ENCODE data around the gene LDAH.

Gene LDAH

GRCh38 chr2:20781656-20782265, 41.1 kb downstream of the LDAH start:
- peak; percentile 16 for DNase-seq (ENCODE audit: low spot score)

DNA sequence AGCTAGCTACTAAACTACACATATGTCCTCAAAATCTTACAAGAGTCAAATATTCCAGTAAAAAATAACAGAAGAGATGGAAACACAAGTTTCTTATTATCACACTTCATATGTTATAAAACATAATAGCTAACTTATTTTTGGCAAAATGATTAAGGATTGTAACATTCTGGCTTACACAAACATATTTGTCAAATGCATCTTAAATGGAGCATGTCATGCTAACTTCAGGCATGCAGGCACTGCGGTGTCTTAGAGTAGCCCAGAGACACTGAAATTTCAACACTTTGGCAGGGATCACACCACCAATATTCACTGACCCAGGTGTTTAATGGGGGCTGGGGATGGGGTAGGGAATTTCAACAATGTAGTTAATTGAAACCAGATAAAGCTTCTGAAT, 51.6 kb downstream of the LDAH start:
- no peak for DNase-seq (ENCODE audit: low spot score)

GRCh38 chr2:20766798-20767644, 55.9 kb downstream of the LDAH start:
- no peak for DNase-seq (ENCODE audit: low spot score)

DNA sequence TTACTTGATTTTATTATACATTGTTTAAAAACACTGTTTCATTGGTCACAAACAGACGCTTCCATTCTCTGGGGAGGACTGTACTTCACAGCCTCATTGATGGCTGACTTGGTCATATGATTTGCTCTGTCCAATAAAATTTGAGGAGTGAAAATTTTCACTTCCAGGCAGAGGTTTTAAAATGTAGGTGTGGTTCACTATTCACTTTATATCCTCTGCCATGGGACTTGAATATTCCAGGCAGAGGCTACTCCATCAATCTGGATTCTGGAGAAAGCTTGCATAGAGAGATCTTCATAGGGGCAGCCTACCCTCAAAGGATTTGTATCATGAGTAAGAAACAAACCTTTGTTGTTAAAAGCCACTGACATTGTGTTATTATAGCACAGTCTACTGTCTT, 56.7 kb downstream of the LDAH start:
- no peak for DNase-seq (ENCODE audit: low spot score)

DNA sequence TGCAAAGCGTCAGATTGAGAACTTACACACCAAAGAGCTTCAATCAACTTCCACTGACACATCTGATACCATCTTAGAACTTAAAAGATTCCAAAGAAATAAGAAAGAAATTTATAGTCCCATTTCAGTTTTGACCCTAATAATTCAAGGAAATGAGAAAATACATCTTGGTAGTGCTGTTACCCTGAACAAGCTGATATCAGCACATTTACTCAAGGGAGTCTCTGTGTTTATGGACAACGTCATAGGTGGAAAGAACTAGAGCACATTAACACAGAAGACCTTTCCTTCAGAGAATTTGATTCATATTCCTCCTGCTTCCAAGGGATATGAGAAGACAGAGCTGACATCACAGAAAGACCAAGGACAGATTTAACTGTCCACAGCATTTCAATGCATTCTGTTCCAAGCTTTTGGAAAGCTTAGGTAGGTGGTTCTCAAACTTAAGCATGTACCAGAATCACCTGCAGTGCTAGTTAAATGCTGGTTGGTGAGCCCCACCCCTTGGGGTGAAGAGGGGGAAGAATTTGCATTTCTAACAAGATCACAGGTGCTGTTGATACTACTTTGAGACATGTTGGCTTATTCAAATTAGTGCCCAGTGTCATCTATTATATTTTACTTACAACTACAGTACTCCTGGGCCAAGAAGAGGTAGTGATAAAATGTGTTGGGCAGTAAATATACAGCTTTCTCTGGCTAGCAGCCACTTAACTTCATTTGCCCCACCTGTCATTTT, 59.8 kb downstream of the LDAH start:
- DNase-seq (ENCODE audit: low spot score) = no peak

DNA sequence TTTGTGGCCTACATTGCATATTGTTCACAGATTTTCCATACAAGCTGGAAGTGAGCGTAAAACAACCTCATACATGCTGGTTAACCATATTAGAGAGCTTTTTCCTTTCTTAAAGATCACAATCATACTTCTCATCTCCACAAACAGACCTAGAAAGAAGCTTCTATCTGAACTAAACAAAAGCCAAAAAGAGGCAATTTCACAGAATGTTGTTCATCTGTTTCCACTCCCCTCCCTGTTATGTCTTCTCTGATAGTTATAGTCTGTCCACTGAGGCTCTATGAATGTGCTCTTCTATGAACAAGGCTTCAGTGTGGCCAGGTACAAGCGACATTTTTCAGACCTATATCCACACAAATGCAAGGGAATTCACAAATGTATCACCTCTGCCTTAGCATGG, 63.4 kb downstream of the LDAH start:
- DNase-seq (ENCODE audit: low spot score) = no peak

- no peak for DNase-seq (ENCODE audit: low spot score)
Observed at GRCh38 chr2:20758997-20759396, 63.9 kb downstream of the LDAH start.

GRCh38 chr2:20757405-20758090, 65.4 kb downstream of the LDAH start:
- DNase-seq (ENCODE audit: low spot score) = no peak

- DNase-seq (ENCODE audit: low spot score) = no peak
Observed at GRCh38 chr2:20755132-20755800, 67.6 kb downstream of the LDAH start.

DNA sequence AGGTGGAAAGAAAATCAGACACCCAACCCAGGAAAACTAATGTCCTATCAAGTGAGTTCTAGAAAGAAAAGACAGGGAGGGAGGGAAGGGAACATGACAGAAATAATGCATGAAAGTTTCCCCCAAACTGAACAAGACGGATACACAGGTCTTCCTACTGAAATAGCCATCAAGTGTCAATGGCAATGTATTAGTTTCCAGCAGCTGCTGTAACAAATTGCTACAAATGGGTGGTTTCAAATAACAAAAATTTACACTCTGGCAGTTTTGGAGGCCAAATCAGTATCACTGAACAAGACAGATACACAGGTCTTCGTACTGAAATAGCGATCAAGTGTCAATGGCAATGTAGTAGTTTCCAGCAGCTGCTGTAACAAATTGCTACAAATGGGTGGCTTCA, 70.6 kb downstream of the LDAH start:
- no peak for DNase-seq (ENCODE audit: low spot score)

- DNase-seq (ENCODE audit: low spot score) = no peak
Observed at GRCh38 chr2:20747317-20747716, 75.6 kb downstream of the LDAH start.

- DNase-seq (ENCODE audit: low spot score) = no peak
Observed at GRCh38 chr2:20745924-20746555, 76.9 kb downstream of the LDAH start.

DNA sequence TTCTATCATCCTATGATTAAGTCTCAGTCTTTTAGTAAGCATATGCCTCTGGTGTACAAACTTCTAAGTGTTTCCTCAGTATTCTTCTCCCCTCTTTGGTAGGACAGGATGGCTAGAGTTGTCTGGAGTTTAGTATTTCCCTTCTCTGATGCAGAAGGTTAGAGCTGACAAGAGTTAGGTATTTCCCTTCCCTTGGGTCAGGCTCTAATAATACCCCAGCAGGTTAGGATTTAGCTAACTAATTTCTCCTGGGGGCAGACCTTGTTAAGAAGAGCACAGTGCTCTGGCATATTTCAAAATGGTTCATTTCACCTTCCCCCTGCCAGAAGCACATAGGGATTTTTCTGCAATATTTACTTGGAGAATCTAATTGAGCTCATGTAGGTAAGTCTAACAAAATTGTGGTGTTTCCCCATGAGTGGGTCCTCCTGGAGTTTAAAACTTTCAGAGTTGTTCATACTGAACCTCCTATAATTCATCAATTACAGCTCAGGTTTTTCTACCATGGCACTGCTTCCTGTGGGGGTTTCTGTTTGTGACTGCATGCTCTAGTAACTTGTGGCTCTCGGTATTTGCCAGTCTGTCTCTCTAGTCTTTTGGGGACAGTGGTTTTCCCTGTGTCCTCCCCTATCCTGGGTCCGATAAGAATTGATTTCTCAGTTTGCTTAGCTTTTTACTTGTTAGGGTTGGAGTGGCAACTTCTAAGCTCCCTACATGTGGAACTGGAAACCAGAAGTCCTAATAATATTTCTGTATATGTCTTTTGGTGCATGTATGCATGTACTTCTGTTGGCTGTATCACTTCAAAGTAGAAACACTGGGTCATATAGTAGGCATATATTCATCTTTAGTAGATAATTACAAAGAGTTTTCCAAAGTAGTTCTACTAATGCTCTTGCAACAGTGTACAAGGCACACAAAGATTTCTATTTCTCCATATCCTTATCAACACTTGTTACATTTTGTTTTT, 78.2 kb downstream of the LDAH start:
- no peak for DNase-seq (ENCODE audit: low spot score)

- no peak for DNase-seq (ENCODE audit: low spot score)
Observed at GRCh38 chr2:20738772-20739171, 84.1 kb downstream of the LDAH start.

DNA sequence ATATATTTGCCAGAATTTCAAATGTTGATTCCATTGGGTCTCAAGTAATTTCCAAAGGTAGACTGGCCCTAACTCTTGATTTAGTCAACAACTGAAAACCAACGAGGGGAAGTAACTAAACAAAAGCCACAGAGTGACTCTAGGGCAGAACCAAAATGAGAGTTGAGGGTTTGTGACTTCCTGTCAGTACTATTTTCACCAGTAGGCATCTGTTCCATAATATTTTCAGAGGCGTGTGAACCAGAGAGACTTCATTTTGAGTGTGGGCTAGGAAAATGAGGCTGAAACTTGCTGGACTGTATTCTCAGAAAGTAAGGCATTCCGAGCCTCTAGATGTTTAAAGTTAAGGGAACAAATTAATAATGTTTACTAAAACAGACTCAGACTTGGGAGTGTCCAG, 85.4 kb downstream of the LDAH start:
- DNase-seq (ENCODE audit: low spot score) = no peak

- DNase-seq (ENCODE audit: low spot score) = no peak
Observed at GRCh38 chr2:20728114-20728758, 94.7 kb downstream of the LDAH start.

- no peak for DNase-seq (ENCODE audit: low spot score)
Observed at GRCh38 chr2:20726913-20727312, 96.0 kb downstream of the LDAH start.

- DNase-seq (ENCODE audit: low spot score) = no peak
Observed at GRCh38 chr2:20725782-20726181, 97.1 kb downstream of the LDAH start.

DNA sequence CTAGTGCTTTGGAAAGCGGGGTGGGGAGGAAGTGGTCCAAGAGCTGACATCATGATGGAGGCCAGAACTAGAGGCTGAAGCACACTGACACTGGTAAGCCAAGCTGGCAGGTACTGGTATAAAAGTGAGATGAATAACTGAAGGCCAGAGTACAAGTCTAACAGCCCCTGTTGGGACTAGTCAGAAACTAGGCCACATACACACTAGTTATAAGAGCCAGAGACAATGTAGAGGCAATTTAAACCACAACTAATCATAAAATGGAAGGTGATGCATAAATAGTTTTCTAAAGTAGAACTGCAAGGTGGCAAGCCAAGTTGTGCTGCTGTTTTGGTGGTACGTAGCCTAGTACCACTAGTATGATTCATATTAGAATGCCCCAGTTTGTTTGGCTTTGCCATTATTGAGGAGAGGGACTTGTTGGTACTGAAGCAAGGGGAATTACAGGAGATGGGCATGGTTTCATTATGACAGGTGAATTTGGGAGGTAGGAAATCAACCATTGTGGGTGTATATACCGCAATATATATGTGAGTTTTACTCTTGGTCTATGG, 98.3 kb downstream of the LDAH start:
- DNase-seq (ENCODE audit: low spot score) = no peak

Measured in LoVo (cell line).